C4-2B (cell line): ENCODE data around the gene FRMD4A.
"Not testable (repeated sequence)": the region's sequence is repeated elsewhere in the genome, so short reads cannot be mapped to it uniquely, and the experiment has no call there.

ENCODE experiments used
- H3K27ac ChIP-seq: fragments of 450-650 bp; 2 replicates; pipeline ENCODE4 v1.5.1; 2017
- ZFX ChIP-seq: fragments of 450-650 bp; IDR thresholded peaks from 2 replicates; pipeline ENCODE4 v1.6.1; 2017
- TF ChIP-seq, protein P1 (sequence below): fragments of 450-650 bp; conservative IDR thresholded peaks from 2 replicates; pipeline ENCODE4 v1.5.1; 2017; ENCODE audit warnings: mild to moderate bottlenecking

The FRMD4A gene

DNA sequence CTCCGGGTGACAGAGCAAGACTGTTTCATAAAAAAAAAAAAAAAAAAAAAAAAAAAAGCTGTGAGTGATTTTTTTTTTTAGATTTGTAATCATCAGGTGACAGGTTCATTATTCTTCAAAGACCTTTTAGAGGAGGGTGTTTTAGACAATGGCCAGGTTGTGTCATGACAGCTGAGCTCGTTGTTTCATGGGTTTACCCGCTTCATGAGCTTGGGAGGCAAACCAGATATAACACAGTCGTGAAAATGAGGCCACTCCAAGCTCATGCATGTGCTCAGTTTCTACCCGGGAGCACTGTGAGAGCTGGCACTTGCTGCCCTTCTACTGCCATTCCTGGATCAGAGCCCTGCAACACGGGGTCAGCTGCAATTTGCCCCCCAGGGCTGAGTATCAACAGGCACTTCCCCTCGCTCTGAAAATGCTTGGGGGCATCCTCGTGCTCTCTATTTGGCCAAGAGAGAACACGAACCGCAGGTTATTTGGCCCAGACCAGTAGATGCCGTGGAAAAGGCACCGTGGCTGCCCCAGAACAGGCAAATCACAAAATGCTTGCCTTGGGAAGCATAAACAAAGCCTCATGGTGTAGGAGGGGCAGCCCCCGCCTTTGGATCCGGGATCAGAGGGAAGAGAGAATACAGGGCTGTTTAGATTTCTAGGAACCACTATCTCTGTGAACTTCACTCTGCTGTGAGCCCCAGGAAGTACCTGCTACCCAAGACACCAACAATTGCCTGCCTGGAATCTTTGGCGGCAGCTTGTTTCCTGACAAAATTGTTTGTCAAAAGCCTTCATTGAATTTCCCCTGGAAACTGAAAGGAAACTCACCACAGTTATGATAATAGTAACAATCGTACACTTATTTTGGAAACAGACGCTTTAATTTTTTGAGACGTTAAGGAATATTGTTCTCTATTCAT lies 371.0 kb downstream of the FRMD4A start:
- no peak overlapping the region for H3K27ac ChIP-seq
- no peak for TF ChIP-seq ZFX
- TF ChIP-seq, protein P1, sequence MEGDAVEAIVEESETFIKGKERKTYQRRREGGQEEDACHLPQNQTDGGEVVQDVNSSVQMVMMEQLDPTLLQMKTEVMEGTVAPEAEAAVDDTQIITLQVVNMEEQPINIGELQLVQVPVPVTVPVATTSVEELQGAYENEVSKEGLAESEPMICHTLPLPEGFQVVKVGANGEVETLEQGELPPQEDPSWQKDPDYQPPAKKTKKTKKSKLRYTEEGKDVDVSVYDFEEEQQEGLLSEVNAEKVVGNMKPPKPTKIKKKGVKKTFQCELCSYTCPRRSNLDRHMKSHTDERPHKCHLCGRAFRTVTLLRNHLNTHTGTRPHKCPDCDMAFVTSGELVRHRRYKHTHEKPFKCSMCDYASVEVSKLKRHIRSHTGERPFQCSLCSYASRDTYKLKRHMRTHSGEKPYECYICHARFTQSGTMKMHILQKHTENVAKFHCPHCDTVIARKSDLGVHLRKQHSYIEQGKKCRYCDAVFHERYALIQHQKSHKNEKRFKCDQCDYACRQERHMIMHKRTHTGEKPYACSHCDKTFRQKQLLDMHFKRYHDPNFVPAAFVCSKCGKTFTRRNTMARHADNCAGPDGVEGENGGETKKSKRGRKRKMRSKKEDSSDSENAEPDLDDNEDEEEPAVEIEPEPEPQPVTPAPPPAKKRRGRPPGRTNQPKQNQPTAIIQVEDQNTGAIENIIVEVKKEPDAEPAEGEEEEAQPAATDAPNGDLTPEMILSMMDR: no peak

DNA sequence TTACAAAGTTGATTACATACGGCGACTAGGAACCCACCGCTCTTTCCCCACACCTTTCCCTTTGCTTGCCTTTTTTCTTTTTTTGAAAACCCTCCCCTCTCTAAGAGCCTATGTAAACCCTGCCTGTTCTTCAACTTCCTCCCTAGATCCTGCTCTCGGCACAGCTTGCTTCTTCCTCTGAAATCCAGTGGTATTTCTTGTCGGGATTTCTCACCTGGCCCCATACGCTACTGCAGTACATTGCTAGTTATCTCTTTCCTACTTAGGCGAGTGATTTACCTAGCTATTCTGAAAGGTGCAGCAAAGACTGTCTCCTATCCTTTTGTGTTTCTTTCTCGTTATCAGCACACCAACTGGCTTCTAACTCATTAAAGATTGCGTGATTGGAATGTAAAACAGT lies 372.9 kb downstream of the FRMD4A start:
- no peak for TF ChIP-seq ZFX
- TF ChIP-seq, protein P1: no peak
- H3K27ac ChIP-seq: no peak overlapping the region

DNA sequence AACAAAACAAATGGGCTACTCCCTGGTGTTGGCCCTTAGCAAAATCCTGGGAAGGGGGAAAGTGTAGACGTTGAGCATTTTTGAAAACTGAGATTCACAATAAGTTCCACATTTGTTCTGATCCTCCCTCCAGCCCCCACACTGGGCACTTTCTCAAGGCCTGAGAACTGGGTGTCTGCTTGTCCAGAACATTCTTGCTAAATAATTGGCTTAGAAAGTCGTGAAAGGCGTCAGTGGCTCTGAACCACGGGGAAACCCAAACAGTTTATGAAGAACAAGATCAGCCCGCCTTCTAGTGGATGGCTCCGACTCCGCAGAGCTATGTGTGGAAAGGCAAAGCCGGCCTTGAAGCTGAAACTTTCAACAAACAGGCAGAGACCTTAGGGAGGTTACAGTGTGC lies 373.9 kb downstream of the FRMD4A start:
- TF ChIP-seq, protein P1: no peak
- no peak for TF ChIP-seq ZFX
- H3K27ac ChIP-seq: no peak overlapping the region

DNA sequence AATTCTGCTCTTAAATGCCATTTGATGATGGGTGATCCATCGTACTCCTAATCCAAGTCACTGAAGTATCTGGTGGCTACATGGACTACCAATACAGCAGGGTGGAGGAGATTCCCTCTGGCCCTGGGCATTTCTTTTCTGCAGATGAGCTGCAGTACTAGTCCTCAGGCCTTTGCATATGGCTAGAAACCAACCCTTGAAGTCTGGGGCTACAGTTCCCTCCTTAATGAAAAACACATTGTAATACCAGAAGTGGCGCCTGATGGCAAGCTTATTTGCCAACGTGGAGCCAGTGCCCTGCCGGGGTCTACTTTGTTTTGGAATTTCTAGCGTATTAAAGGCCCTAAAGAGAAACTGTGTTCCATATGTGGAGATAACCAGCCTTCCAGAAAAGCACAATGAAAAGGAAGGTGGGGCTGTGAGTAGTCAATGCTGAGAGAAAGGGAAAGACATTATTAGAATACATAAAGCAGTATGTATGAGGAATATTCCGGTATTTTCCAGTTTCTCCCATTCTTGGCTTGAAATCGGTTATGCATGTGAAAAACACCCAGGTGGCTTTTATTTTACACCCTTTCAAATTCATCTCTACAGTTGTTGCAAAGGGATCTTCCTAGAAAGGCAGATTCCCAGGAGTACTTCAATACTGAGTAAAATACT lies 375.2 kb downstream of the FRMD4A start:
- H3K27ac ChIP-seq: no peak overlapping the region
- no peak for TF ChIP-seq ZFX
- TF ChIP-seq, protein P1: no peak

DNA sequence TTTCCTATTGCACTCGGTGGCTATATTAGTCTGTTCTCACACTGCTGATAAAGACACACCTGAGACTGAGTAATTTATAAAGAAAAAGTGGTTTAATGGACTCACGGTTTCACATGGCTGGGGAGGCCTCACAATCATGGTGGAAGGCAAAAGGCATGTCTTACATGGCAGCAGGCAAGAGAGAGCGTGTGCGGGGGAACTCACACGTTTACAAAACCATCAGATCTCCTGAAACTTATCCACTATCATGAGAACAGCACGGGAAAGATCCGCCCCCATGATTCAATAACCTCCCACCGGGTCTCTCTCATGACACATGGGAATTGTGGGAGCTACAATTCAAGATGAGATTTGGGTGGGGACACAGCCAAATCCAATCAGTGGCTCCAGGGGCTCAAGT lies 376.5 kb downstream of the FRMD4A start:
- not testable (repeated sequence) for H3K27ac ChIP-seq

DNA sequence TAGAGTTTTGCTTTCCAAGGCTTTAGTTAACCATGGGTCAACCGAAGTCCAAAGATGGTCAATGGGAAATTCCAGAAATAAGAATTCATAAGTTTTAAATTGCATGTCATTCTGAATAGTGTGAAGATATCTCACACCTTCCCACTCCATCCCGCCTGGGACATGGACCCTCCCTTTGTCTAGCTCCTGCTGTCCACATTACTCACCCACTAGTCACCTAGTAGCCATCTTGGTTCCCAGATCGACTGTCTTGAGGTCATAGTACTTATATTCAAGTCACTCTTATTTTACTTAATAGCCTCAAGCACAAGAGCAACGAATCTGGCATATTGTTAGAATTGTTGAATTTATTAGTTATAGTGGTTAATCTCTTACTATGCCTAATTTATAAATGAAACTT lies 377.4 kb downstream of the FRMD4A start:
- no peak for TF ChIP-seq ZFX
- TF ChIP-seq, protein P1: no peak
- no peak overlapping the region for H3K27ac ChIP-seq

DNA sequence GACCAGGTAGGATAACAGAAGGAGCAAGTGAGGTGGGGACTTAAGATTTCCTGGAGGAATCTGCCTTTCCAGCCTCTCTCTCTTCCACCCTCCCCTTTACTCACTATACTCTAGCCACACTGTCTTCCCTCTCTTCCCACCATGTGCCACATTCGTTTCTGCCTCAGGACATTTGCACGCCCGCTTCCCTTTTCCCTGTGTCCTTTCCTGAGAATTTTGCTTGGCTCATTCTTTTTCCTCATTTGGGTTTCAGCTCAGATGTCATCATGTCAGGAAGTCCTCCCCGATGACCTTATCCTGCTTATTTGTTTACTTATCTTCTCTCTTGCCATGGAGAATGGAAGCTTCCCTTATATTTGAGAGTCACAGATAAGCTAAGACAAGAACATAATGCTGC lies 380.2 kb downstream of the FRMD4A start:
- no peak for TF ChIP-seq ZFX
- H3K27ac ChIP-seq: no peak overlapping the region

DNA sequence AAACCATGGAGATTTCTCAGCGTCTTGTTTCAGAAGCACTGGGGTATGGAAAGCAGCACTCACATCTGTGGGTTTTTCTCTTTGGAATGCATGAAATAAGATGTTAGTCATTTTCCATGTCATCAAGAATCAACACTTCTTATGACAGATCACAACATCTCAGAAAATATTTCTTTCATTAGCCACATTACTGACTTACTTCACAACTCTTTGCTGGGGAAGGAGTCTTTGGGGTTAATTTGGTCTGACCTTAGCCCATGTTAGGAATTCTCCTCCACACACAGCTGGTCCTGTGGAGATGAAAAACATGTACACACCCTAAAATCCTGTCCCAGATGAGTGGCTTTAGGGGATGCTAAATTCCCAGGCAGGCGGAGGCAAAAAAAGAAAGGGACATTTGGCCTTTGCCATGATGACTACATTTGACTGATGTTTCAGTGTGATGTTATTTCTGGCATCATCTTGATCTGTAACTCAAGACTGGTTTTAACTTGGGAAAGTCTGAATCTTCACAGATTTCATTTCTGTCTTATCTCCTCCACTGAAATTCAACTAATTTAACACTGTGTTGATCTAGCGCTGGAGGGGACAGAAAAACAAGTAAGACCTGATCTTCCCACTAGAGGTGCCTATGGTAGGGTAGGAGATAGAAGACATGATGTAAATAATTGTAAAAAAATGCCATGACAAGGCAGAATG lies 380.7 kb downstream of the FRMD4A start:
- TF ChIP-seq, protein P1: no peak
- TF ChIP-seq ZFX: no peak
- H3K27ac ChIP-seq: no peak overlapping the region
